ENCODE results near the gene SLC6A6. TPM values are rescaled to one million over a fixed set of nuclear protein-coding genes. Genes with fewer than 3 reads are reported as not detected.

Gene SLC6A6
- total RNA-seq, 2 donors from 2014 or later: 81.5 to 85.9 TPM

DNA sequence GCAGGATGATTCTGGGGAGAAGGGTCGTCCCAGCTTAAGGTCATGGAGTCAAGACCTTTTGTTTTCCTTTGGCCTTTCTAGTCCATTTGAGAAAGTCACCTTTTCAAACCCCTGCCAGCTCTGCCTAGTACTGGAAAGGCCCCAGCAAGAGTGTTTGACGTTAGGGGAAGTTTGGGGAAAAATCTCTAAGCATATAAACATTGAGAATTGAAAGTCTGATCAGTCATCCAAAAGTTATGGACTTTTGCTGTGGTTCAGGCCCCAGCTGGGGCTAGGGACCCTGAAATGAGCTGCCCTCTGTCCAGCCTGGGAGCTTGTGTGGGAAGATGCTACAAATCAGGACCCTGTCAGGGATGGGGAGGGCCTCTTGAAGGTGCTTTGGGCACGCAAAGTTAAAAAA is 21.6 kb downstream of the SLC6A6 start:
- no peak for TF ChIP-seq CTCF (IDR thresholded peaks at IDR 0.05)
- Histone ChIP-seq H3K27me3 (no peaks in the 10 kb centered on the region), H3K4me1 (peaks cover 0 to 52% of the 10 kb centered on the region in 2 donors), H3K36me3 (no peaks in the 10 kb centered on the region), H3K9me3 (no peaks in the 10 kb centered on the region), H3K4me3 (no peak overlapping the region), H3K27ac (no peak overlapping the region)
- DNase-seq (ENCODE audit: low spot score): no peak

- TF ChIP-seq CTCF (IDR thresholded peaks at IDR 0.05): no peak
- no peaks in the 10 kb centered on the region for H3K27me3 ChIP-seq
- H3K9me3 ChIP-seq: no peaks in the 10 kb centered on the region
- no peak for DNase-seq (ENCODE audit: low spot score)
- no peaks in the 10 kb centered on the region for H3K36me3 ChIP-seq
- peaks cover 0 to 62% of the 10 kb centered on the region in 2 donors for H3K4me1 ChIP-seq
- no peak overlapping the region for H3K27ac ChIP-seq
- no peak overlapping the region for H3K4me3 ChIP-seq
These were observed 22.5 kb downstream of the SLC6A6 start for GRCh38 chr3:14424711-14425580.

DNA sequence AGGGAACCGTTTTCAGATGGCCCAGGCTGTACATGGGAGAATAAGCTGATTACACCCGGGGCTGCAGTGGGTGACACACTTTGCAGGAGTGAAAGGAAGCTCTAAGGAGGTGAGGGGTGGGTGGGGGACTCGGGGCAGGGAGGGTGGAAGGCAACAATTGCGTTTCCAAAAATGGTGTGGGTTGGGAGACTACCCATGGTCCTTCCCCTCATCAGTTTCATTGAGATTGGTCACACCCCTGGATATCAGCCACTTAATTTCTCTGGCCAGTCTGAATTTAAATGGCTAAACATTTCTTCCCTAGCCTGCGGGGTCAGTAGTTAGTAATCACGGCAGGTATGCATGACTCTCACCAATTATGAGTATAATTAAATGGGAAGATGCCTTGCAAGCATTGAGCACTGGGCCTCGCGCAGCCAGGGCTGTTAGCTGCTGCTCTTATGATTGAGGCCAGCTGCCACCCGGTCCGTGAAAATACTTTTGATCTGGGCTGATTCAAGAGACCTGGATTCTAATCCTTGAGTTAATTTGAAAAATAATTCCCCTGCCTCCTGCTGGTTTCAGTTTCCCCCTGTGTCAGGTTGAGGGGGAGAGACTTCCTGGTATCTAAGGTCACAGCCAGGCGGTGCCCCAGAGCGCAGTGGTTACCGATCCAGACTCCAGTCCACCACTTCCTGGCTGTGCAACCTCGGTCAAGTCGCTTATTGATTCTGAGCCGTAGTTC is 23.3 kb downstream of the SLC6A6 start:
- Histone ChIP-seq H3K27me3 (no peaks in the 10 kb centered on the region), H3K9me3 (no peaks in the 10 kb centered on the region), H3K4me3 (no peak overlapping the region), H3K4me1 (peaks cover 0 to 70% of the 10 kb centered on the region in 2 donors), H3K27ac (no peak overlapping the region), H3K36me3 (no peaks in the 10 kb centered on the region)
- no peak for TF ChIP-seq CTCF (IDR thresholded peaks at IDR 0.05)
- no peak for DNase-seq (ENCODE audit: low spot score)

DNA sequence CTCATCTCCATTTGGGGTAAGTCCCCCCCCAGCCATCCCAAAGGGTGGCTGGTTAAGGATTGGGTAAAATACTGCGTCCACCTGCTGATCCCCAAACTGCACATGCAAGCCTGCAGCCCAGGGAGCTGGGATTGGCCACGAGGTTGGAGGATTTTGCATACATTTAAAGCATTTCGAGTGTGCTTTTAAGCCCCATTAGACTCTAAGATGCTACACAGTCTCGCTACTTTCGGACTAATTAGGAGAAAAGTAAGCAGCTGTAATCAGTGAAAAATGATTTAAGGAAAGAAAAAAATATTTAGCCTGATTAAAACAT is 23.9 kb downstream of the SLC6A6 start:
- TF ChIP-seq CTCF (IDR thresholded peaks at IDR 0.05): no peak
- H3K27ac ChIP-seq: no peak overlapping the region
- H3K4me1 ChIP-seq: peaks cover 0 to 75% of the 10 kb centered on the region in 2 donors

GRCh38 chr3:14428087-14429033 is 26.0 kb downstream of the SLC6A6 start:
- no peak for DNase-seq (ENCODE audit: low spot score)
- Histone ChIP-seq H3K27me3 (no peaks in the 10 kb centered on the region), H3K9me3 (no peaks in the 10 kb centered on the region), H3K36me3 (no peaks in the 10 kb centered on the region), H3K4me3 (no peak overlapping the region), H3K4me1 (peaks cover 0 to 95% of the 10 kb centered on the region in 2 donors), H3K27ac (peak overlapping the region; percentile 50 to 61)
- no peak for TF ChIP-seq CTCF (IDR thresholded peaks at IDR 0.05)

More for the DNA sequence above, 23.9 kb downstream of the SLC6A6 start:
- Histone ChIP-seq H3K4me3 (no peak overlapping the region), H3K36me3 (no peaks in the 10 kb centered on the region), H3K9me3 (no peaks in the 10 kb centered on the region), H3K27me3 (no peaks in the 10 kb centered on the region)
- DNase-seq (ENCODE audit: low spot score): no peak

Measured in right atrium auricular region (tissue), 2 donors.